HepG2 (cell line): ENCODE measurements around the gene ARID1A. TPM values are rescaled to one million over a fixed set of nuclear protein-coding genes. Genes with fewer than 3 reads are reported as not detected.

Experiments
- CENPT ChIP-seq: sonication (generic); formaldehyde crosslinking; IDR thresholded peaks from 2 replicates; pipeline ENCODE4 v1.8.0; 2022; ENCODE audit warnings: low read depth, mild to moderate bottlenecking, moderate library complexity, missing genetic modification reagents
- CHCHD3 ChIP-seq: sonication (generic); formaldehyde crosslinking; IDR thresholded peaks from 2 replicates; pipeline ENCODE4 v1.8.0; 2022; ENCODE audit warnings: mild to moderate bottlenecking, missing genetic modification reagents, moderate library complexity
- CSRNP1 ChIP-seq: sonication (generic); formaldehyde crosslinking; IDR thresholded peaks from 2 replicates; pipeline ENCODE4 v1.8.1; 2023; ENCODE audit warnings: mild to moderate bottlenecking, missing genetic modification reagents
- GPN1 ChIP-seq: sonication (generic); formaldehyde crosslinking; IDR thresholded peaks from 2 replicates; pipeline ENCODE4 v1.5.1; 2020; ENCODE audit warnings: missing genetic modification reagents, borderline replicate concordance
- KLF6 ChIP-seq: IDR thresholded peaks from 2 replicates; pipeline ENCODE4 v1.8.0; 2016; ENCODE audit warnings: missing biosample characterization, missing genetic modification reagents
- MAFK ChIP-seq, 2 experiments: IDR thresholded peaks in 1 of 2; conservative IDR thresholded peaks in 1 of 2; 2 replicates each; pipeline ENCODE4 v1.6.1; 2011; ENCODE audit warnings: improper control_type of control experiment in 2 of 2, low read length in 2 of 2
- MEIS2 ChIP-seq: sonication (generic); formaldehyde crosslinking; IDR thresholded peaks from 2 replicates; pipeline ENCODE4 v1.9.0; 2021; ENCODE audit warnings: mild to moderate bottlenecking, missing genetic modification reagents
- TERF1 ChIP-seq: sonication (generic); formaldehyde crosslinking; IDR thresholded peaks from 2 replicates; pipeline ENCODE4 v1.8.0; 2022; ENCODE audit warnings: mild to moderate bottlenecking, missing genetic modification reagents, moderate library complexity
- ZNF337 ChIP-seq: sonication (generic); formaldehyde crosslinking; IDR thresholded peaks from 2 replicates; pipeline ENCODE4 v1.5.1; 2020; ENCODE audit warnings: missing genetic modification reagents, low read depth, mild to moderate bottlenecking, borderline replicate concordance
- ZNF510 ChIP-seq: sonication (generic); formaldehyde crosslinking; IDR thresholded peaks from 2 replicates; pipeline ENCODE4 v1.4.0; 2020; ENCODE audit warnings: low read depth, mild to moderate bottlenecking, missing genetic modification reagents
- ZNF589 ChIP-seq: sonication (generic); formaldehyde crosslinking; conservative IDR thresholded peaks from 2 replicates; pipeline ENCODE4 v1.8.0; 2022; ENCODE audit warnings: mild to moderate bottlenecking, moderate library complexity, missing genetic modification reagents
- ZNF609 ChIP-seq: sonication (generic); formaldehyde crosslinking; IDR thresholded peaks from 2 replicates; pipeline ENCODE4 v1.4.0; 2020; ENCODE audit warnings: mild to moderate bottlenecking, missing genetic modification reagents, borderline replicate concordance
- ZNF749 ChIP-seq: sonication (generic); formaldehyde crosslinking; IDR thresholded peaks from 2 replicates; pipeline ENCODE4 v1.8.0; 2022; ENCODE audit warnings: mild to moderate bottlenecking, missing genetic modification reagents, moderate library complexity, borderline replicate concordance
- polyA plus RNA-seq, 8 experiments: library from polyadenylated mRNA; depleted of rRNA in 3 of 8; stranded (reverse) in 7 of 8; unstranded in 1 of 8; fragments of >200 nt; fragmentation: Illumina TruSeq in 4 of 8; extraction: Trizol in 4 of 8; gene quantifications; 2 replicates each; pipeline versions ENCODE4 v1.2.1 to v1.2.3, GENCODE V29; 2011 to 2016; ENCODE audit warnings: low read depth in 4 of 8, missing spikeins in 1 of 8, mixed read lengths in 1 of 8; ENCODE audit not compliant: insufficient read depth in 1 of 8
- total RNA-seq, 5 experiments: library from RNA; depleted of rRNA; stranded (reverse); fragments of >200 nt; fragmentation: Illumina TruSeq; extraction: Trizol; gene quantifications; 2 replicates each; pipeline ENCODE4 v1.2.3, GENCODE V29; 2016; ENCODE audit warnings: low read depth in 1 of 5
- TF ChIP-seq, protein P1 (sequence below): sonication (generic); formaldehyde crosslinking; IDR thresholded peaks from 2 replicates; pipeline ENCODE4 v1.5.1; 2020; ENCODE audit warnings: mild to moderate bottlenecking, missing genetic modification reagents
- TF ChIP-seq, protein P2 (sequence below): sonication (generic); formaldehyde crosslinking; IDR thresholded peaks from 2 replicates; pipeline ENCODE4 v1.5.0; 2020; ENCODE audit warnings: missing genetic modification reagents

Gene ARID1A
- total and polyA plus RNA-seq, 2 of the 13 experiments (the other 11 are each of a cell fraction or from before 2014, with no cell fraction given): 11.9 to 15.9 TPM

GRCh38 chr1:26784023-26784871 lies 88.4 kb downstream of the ARID1A start (continued):
- no peak; the same call in 1 of the 2 replicates for TF ChIP-seq MEIS2 (CRISPR knock-in tag)
- 0 out of 2 replicates have a peak, but pooled peaks have one; percentile 51 for TF ChIP-seq ZNF337 (CRISPR knock-in tag)
- no peak for TF ChIP-seq ZNF589
- TF ChIP-seq CSRNP1 (CRISPR knock-in tag): no peak
- peak; percentile 81; the same call in 1 of the 2 replicates for TF ChIP-seq ZNF609 (CRISPR knock-in tag)
- no peak for TF ChIP-seq CENPT (CRISPR knock-in tag)
- 0 out of 2 replicates have a peak, but pooled peaks have one; percentile 12 for TF ChIP-seq KLF6 (CRISPR knock-in tag)
- no peak for TF ChIP-seq CHCHD3 (CRISPR knock-in tag)
- TF ChIP-seq, protein P1, sequence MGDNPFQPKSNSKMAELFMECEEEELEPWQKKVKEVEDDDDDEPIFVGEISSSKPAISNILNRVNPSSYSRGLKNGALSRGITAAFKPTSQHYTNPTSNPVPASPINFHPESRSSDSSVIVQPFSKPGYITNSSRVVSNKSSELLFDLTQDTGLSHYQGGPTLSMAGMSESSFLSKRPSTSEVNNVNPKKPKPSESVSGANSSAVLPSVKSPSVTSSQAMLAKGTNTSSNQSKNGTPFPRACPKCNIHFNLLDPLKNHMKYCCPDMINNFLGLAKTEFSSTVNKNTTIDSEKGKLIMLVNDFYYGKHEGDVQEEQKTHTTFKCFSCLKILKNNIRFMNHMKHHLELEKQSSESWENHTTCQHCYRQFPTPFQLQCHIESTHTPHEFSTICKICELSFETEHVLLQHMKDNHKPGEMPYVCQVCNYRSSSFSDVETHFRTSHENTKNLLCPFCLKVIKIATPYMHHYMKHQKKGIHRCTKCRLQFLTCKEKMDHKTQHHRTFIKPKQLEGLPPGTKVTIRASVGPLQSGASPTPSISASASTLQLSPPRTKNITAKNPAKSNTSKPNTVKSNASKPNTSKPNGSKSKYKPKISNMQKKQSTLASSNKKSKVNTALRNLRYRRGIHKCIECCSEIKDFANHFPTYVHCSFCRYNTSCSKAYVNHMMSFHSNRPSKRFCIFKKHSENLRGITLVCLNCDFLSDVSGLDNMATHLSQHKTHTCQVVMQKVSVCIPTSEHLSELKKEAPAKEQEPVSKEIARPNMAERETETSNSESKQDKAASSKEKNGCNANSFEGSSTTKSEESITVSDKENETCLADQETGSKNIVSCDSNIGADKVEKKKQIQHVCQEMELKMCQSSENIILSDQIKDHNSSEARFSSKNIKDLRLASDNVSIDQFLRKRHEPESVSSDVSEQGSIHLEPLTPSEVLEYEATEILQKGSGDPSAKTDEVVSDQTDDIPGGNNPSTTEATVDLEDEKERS (CRISPR knock-in tag): no peak; the same call in 1 of the 2 replicates
- TF ChIP-seq ZNF749 (CRISPR knock-in tag): peak; percentile 50; the same call in 1 of the 2 replicates
- no peak for TF ChIP-seq ZNF510 (CRISPR knock-in tag)
- TF ChIP-seq GPN1 (CRISPR knock-in tag): no peak
- TF ChIP-seq TERF1 (CRISPR knock-in tag): no peak
- TF ChIP-seq MAFK (conservative IDR thresholded peaks at IDR 0.05 in 1 of 2, IDR thresholded peaks at IDR 0.05 in 1 of 2; ENCODE audit: low read length in 2 of 2): 0 out of 4 replicates have a peak, but pooled peaks of 1 of the 2 experiments have one; percentile 2
- TF ChIP-seq, protein P2, sequence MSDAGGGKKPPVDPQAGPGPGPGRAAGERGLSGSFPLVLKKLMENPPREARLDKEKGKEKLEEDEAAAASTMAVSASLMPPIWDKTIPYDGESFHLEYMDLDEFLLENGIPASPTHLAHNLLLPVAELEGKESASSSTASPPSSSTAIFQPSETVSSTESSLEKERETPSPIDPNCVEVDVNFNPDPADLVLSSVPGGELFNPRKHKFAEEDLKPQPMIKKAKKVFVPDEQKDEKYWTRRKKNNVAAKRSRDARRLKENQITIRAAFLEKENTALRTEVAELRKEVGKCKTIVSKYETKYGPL (CRISPR knock-in tag): no peak
